ENCODE measurements around the gene NMNAT3.

- TF ChIP-seq CTCF (conservative IDR thresholded peaks at IDR 0.05; ENCODE audit: low read length) (0 out of 2 replicates have a peak, but pooled peaks have one; percentile 23), EZH2phosphoT487 (IDR thresholded peaks at IDR 0.05; ENCODE audit: borderline replicate concordance, low read depth, low read length) (no peak)
Measured at GRCh38 chr3:139718415-139718814, 40.6 kb upstream of the NMNAT3 start.
